ENCODE data around the gene SP2. TPM values are rescaled to one million over a fixed set of nuclear protein-coding genes. Genes with fewer than 3 reads are reported as not detected.
A peak's percentile ranks its signal among the peaks of the same experiment; 100 is the strongest.

Gene SP2
- total RNA-seq, 2 experiments from 2014 or later: 5.8 to 22.1 TPM

DNA sequence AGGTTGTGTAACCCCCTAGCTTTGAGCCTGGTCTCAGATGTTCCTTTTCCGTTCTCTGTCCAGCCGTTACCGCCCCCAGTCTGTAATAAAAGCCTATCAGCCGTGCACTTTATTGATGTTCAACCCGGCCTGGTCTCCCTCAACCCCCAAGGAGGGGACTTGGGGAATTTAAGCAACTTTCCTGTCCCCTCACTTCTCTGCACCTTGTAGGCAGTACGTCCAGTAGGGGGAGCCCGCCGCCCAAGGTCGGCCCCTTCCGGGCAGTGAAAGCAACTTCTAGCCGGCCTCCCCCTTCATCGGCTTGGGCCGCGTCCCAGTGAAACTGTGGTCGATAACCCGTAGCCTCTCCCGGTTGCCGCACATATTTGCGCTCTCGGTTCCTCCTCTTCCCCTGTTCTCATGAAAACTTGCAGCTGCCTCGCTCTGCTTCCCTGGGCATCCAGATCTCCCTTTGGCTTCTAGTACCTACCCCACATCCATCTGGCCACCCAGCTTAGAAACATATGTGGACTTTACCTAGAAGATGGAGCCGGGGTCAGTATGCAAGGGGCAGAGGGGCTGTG lies 53.2 kb downstream of the SP2 start:
- peak overlapping the region; percentile 13 for H3K27ac ChIP-seq (ENCODE audit: low read depth, low read length, poor library complexity, severe bottlenecking)

GRCh38 chr17:47949946-47950345 lies 53.9 kb downstream of the SP2 start:
- Histone ChIP-seq H3K4me2 (ENCODE audit: low read length) (peak overlapping the region; percentile 54; the same call in 1 of the 2 replicates), H3K9me2 (ENCODE audit: insufficient read depth, low read length) (no peaks in the 10 kb centered on the region), H2AFZ (ENCODE audit: low read length) (peak overlapping the region; percentile 52; the same call in 1 of the 2 replicates), H3K79me2 (ENCODE audit: insufficient read depth, low read depth, low read length) (no peaks in the 10 kb centered on the region), H3K9me3 (ENCODE audit: low read length) (no peaks in the 10 kb centered on the region), H3K36me3 (ENCODE audit: insufficient read depth, low read length) (peaks cover 34% of the 10 kb centered on the region), H4K20me1 (ENCODE audit: insufficient read depth, low read length) (no peaks in the 10 kb centered on the region), H3K4me3 (ENCODE audit: low read depth, low read length, poor library complexity, severe bottlenecking) (no peak overlapping the region), H3K27ac (ENCODE audit: low read depth, low read length, poor library complexity, severe bottlenecking) (peak overlapping the region; percentile 6), H3K4me1 (ENCODE audit: insufficient read depth, low read length, poor library complexity, severe bottlenecking) (peaks cover 24% of the 10 kb centered on the region)
- intact Hi-C loops (cut with micrococcal nuclease; ENCODE audit: unreplicated experiment): loop anchor here (1.0 kb wide), 2 partner anchors 20 to 68 kb away; no protein-coding TSS in a partner anchor
- ChIA-PET CTCF (ENCODE audit: unreplicated experiment) (interaction anchor here (0.8 to 1.6 kb wide), 2 partner anchors 9 to 20 kb away, joined by 3 to 4 read pairs; partner anchors contain the start of gene PNPO), POLR2A (interaction anchor here (0.6 to 1.9 kb wide), 5 partner anchors 9 to 69 kb away, joined by 3 to 5 read pairs (median 3); partner anchors contain the start of genes CDK5RAP3 and PNPO)
- TF ChIP-seq CTCF (conservative IDR thresholded peaks at IDR 0.05; ENCODE audit: low read length) (no peak), EZH2phosphoT487 (IDR thresholded peaks at IDR 0.05; ENCODE audit: borderline replicate concordance, low read depth, low read length) (no peak)
- BruUV-seq (replicated peaks): no TSS peak
- peak; percentile 17 for DNase-seq (ENCODE audit: low spot score)

More for the DNA sequence above, 53.2 kb downstream of the SP2 start:
- CTCF ChIA-PET (ENCODE audit: unreplicated experiment): interaction anchor here (0.8 to 1.6 kb wide), 2 partner anchors 8 to 21 kb away, joined by 3 to 4 read pairs; partner anchors contain the start of gene PNPO
- Histone ChIP-seq H3K9me3 (ENCODE audit: low read length) (no peaks in the 10 kb centered on the region), H4K20me1 (ENCODE audit: insufficient read depth, low read length) (no peaks in the 10 kb centered on the region), H3K4me3 (ENCODE audit: low read depth, low read length, poor library complexity, severe bottlenecking) (peak overlapping the region; percentile 28), H3K4me1 (ENCODE audit: insufficient read depth, low read length, poor library complexity, severe bottlenecking) (peaks cover 31% of the 10 kb centered on the region), H3K4me2 (ENCODE audit: low read length) (peak overlapping the region; percentile 54), H3K79me2 (ENCODE audit: insufficient read depth, low read depth, low read length) (no peaks in the 10 kb centered on the region), H3K9me2 (ENCODE audit: insufficient read depth, low read length) (no peaks in the 10 kb centered on the region), H3K36me3 (ENCODE audit: insufficient read depth, low read length) (peaks cover 41% of the 10 kb centered on the region), H2AFZ (ENCODE audit: low read length) (peak overlapping the region; percentile 52; the same call in 1 of the 2 replicates)
- no TSS peak for BruUV-seq (replicated peaks)
- TF ChIP-seq EZH2phosphoT487 (IDR thresholded peaks at IDR 0.05; ENCODE audit: borderline replicate concordance, low read depth, low read length) (no peak), CTCF (conservative IDR thresholded peaks at IDR 0.05; ENCODE audit: low read length) (peak; percentile 95)
- intact Hi-C loops (cut with micrococcal nuclease; ENCODE audit: unreplicated experiment): loop anchor here (1.0 kb wide), 2 partner anchors 21 to 69 kb away; no protein-coding TSS in a partner anchor
- POLR2A ChIA-PET: interaction anchor here (1.1 to 1.9 kb wide), 2 partner anchors 8 to 21 kb away, joined by 3 to 5 read pairs; partner anchors contain the start of genes CDK5RAP3 and PNPO
- peak; percentile 82 for DNase-seq (ENCODE audit: low spot score)

- no peaks in the 10 kb centered on the region for H4K20me1 ChIP-seq (ENCODE audit: insufficient read depth, low read length)
- H3K27ac ChIP-seq (ENCODE audit: low read depth, low read length, poor library complexity, severe bottlenecking): no peak overlapping the region
- no peak overlapping the region for H3K4me3 ChIP-seq (ENCODE audit: low read depth, low read length, poor library complexity, severe bottlenecking)
- no peak overlapping the region for H2AFZ ChIP-seq (ENCODE audit: low read length)
- H3K9me3 ChIP-seq (ENCODE audit: low read length): no peaks in the 10 kb centered on the region
- intact Hi-C loops (cut with micrococcal nuclease; ENCODE audit: unreplicated experiment): no loop called here
- DNase-seq (ENCODE audit: low spot score): no peak
- H3K79me2 ChIP-seq (ENCODE audit: insufficient read depth, low read depth, low read length): no peaks in the 10 kb centered on the region
- TF ChIP-seq CTCF (conservative IDR thresholded peaks at IDR 0.05; ENCODE audit: low read length) (no peak), EZH2phosphoT487 (IDR thresholded peaks at IDR 0.05; ENCODE audit: borderline replicate concordance, low read depth, low read length) (no peak)
- POLR2A ChIA-PET: interaction anchor here (0.5 to 1.9 kb wide), 7 partner anchors 9 to 316 kb away, joined by 3 to 5 read pairs (median 3); partner anchors contain the start of genes CDK5RAP3 and PNPO
- H3K36me3 ChIP-seq (ENCODE audit: insufficient read depth, low read length): peaks cover 29% of the 10 kb centered on the region
- peaks cover 19% of the 10 kb centered on the region for H3K4me1 ChIP-seq (ENCODE audit: insufficient read depth, low read length, poor library complexity, severe bottlenecking)
- no peaks in the 10 kb centered on the region for H3K9me2 ChIP-seq (ENCODE audit: insufficient read depth, low read length)
- BruUV-seq (replicated peaks): no TSS peak
- CTCF ChIA-PET (ENCODE audit: unreplicated experiment): interaction anchor here (0.9 to 1.6 kb wide), 2 partner anchors 9 to 75 kb away, joined by 4 read pairs; partner anchors contain the start of gene PNPO
- no peak overlapping the region for H3K4me2 ChIP-seq (ENCODE audit: low read length)
Measured at GRCh38 chr17:47950448-47950847, 54.4 kb downstream of the SP2 start.
